ENCODE data around the gene SPOUT1.
"Not testable (repeated sequence)": the region's sequence is repeated elsewhere in the genome, so short reads cannot be mapped to it uniquely, and the experiment has no call there.

The SPOUT1 gene

GRCh38 chr9:128808543-128808942 lies 21.1 kb downstream of the SPOUT1 start:
- DNase-seq = no peak

GRCh38 chr9:128807827-128808226 lies 21.8 kb downstream of the SPOUT1 start:
- DNase-seq = no peak

- DNase-seq = no peak
These were observed 23.9 kb downstream of the SPOUT1 start for GRCh38 chr9:128805661-128806060.

GRCh38 chr9:128802482-128802881 lies 27.1 kb downstream of the SPOUT1 start:
- DNase-seq = no peak

GRCh38 chr9:128800061-128800460 lies 29.5 kb downstream of the SPOUT1 start:
- no peak for DNase-seq

GRCh38 chr9:128798896-128799295 lies 30.7 kb downstream of the SPOUT1 start:
- no peak for DNase-seq

GRCh38 chr9:128794961-128795360 lies 34.6 kb downstream of the SPOUT1 start:
- DNase-seq = not testable (repeated sequence)

- DNase-seq = no peak
These were observed 36.5 kb downstream of the SPOUT1 start for GRCh38 chr9:128792978-128793686.

- no peak for DNase-seq
These were observed 37.5 kb downstream of the SPOUT1 start for GRCh38 chr9:128792134-128792533.

- no peak for DNase-seq
These were observed 39.1 kb downstream of the SPOUT1 start for GRCh38 chr9:128790536-128790935.

GRCh38 chr9:128788445-128788844 lies 41.1 kb downstream of the SPOUT1 start:
- no peak for DNase-seq

GRCh38 chr9:128787659-128788058 lies 41.9 kb downstream of the SPOUT1 start:
- peak; percentile 22 for DNase-seq

GRCh38 chr9:128786681-128787601 lies 42.7 kb downstream of the SPOUT1 start, which contains the start of gene TBC1D13:
TBC1D13 (plus strand) TSS chr9:128787253; CDS start chr9:128787354, 101 bp downstream.
- DNase-seq = peak; percentile 90

- DNase-seq = no peak
These were observed 44.2 kb downstream of the SPOUT1 start for GRCh38 chr9:128785427-128785826.

- no peak for DNase-seq
These were observed 46.9 kb downstream of the SPOUT1 start for GRCh38 chr9:128782669-128783068.

- DNase-seq = peak; percentile 71
These were observed 48.2 kb downstream of the SPOUT1 start for GRCh38 chr9:128781187-128782070.

- DNase-seq = not testable (repeated sequence)
These were observed 49.5 kb downstream of the SPOUT1 start for GRCh38 chr9:128780093-128780492.

GRCh38 chr9:128774804-128775203 lies 54.8 kb downstream of the SPOUT1 start:
- no peak for DNase-seq

GRCh38 chr9:128773049-128773448 lies 56.5 kb downstream of the SPOUT1 start:
- no peak for DNase-seq

- DNase-seq = peak; percentile 97
These were observed 57.7 kb downstream of the SPOUT1 start, which contains the start of gene ZER1 for GRCh38 chr9:128771745-128772519. ZER1 (minus strand) TSS chr9:128771927; CDS start chr9:128755565, 16,362 bp downstream.

- DNase-seq = no peak
These were observed 58.4 kb downstream of the SPOUT1 start for GRCh38 chr9:128771094-128771721.
